Pancreas (tissue), 10 donors: ENCODE measurements around the gene MPL. TPM values are rescaled to one million over a fixed set of nuclear protein-coding genes. Genes with fewer than 3 reads are reported as not detected.

Experiments
- ATAC-seq, 4 donors: fragments of 200-7000 bp; cut with Tn5 transposase; one replicate each; pipeline versions ENCODE4 v1.8.0 to v1.9.1; 2020; ENCODE audit warnings: mild to moderate bottlenecking in 4 of 4, moderate library complexity in 4 of 4
- DNase-seq, 6 donors: peaks; one replicate each; pipeline ENCODE4 v3.0.0-alpha.2; 2020
- FAIRE-seq: peaks from 2 replicates; lab custom pipeline; 2012; peaks lifted over from hg19 to GRCh38; lab: Jason Lieb, UNC
- H3K27ac ChIP-seq, 4 donors: fragments of 200-600 bp; sonication (generic); 1 replicate in 3 of 4; 2 replicates in 1 of 4; pipeline versions ENCODE4 v1.5.0 to v1.8.0; 2020
- H3K27me3 ChIP-seq, 4 donors: fragments of 200-600 bp; one replicate each; pipeline ENCODE4 v1.8.0; 2021
- H3K36me3 ChIP-seq, 3 donors: fragments of 200-600 bp; sonication (generic) in 1 of 3; one replicate each; pipeline versions ENCODE4 v1.5.0 to v1.8.0; 2020 to 2021
- H3K4me1 ChIP-seq, 3 donors: fragments of 200-600 bp; one replicate each; pipeline ENCODE4 v1.8.0; 2021
- H3K4me3 ChIP-seq, 4 donors: fragments of 200-600 bp; sonication (generic) in 2 of 4; one replicate each; pipeline versions ENCODE4 v1.5.0 to v1.8.0; 2020 to 2021
- H3K9me3 ChIP-seq, 4 donors: fragments of 200-600 bp; one replicate each; pipeline ENCODE4 v1.8.0; 2021
- CTCF ChIP-seq, 4 donors: fragments of 200-600 bp; sonication (generic) in 3 of 4; IDR thresholded peaks; one replicate each; pipeline versions ENCODE4 v1.5.0 to v1.8.0; 2021; ENCODE audit warnings: antibody characterized with exemption in 4 of 4
- WGBS, 2 donors: extraction: QIAGEN DNeasy Blood & Tissue Kit; methylation state at CpG; one replicate each; pipeline ENCODE4 v1.1.7; 2013; 5-methylcytosine and 5-hydroxymethylcytosine counted together
- intact Hi-C, 3 donors: fragments of 100-400 bp; cut with DNase I; formaldehyde crosslinking; loops; one replicate each; pipeline versions ENCODE4 v1.11.1 to v1.14.2; 2022
- polyA plus RNA-seq, 2 donors: library from polyadenylated mRNA; stranded (reverse); fragments of 200-250 nt; gene quantifications; one replicate each; pipeline ENCODE4 v1.2.3, GENCODE V29; 2013
- total RNA-seq, 6 donors: library from RNA; stranded (reverse); fragmentation: NEBNext Ultra II Directional in 4 of 6; extraction: Animal tissue kit (Norgen Biotek cat#: 25700) in 4 of 6; gene quantifications; one replicate each; pipeline versions ENCODE4 v1.2.1 to v1.2.4, GENCODE V29; 2021 to 2023
- donor health status: healthy with polysubstance abuse.
- donor health status: DM: no; HTN: no; CAD: no; lungs with moderate emphysema.
- donor health status: DM: no; HTN: no; CAD: no.
- donor health status: control.
- donor health status: control.
- donor health status: Bipolar disorder and iron deficiency.
- donor health status: DM: yes; HTN: yes; CAD: no.
- donor health status: DM: no; HTN: no; CAD: no.
- donor health status: DM: no; HTN: no; CAD: no.
- donor health status: DM: yes; HTN: yes; CAD: no.

The MPL gene
- total and polyA plus RNA-seq, 8 donors = 0.08 to 0.43 (median 0.12) TPM; not detected in 2

- WGBS, 2 donors = 89 to 92% methylated on average over 2 of the region's 2 CpGs
- Histone ChIP-seq H3K27me3 (no peaks in the 10 kb centered on the region), H3K9me3 (no peaks in the 10 kb centered on the region), H3K4me1 (peaks cover 0 to 10% (median 0%) of the 10 kb centered on the region in 3 donors), H3K36me3 (no peaks in the 10 kb centered on the region), H3K27ac (no peak overlapping the region), H3K4me3 (no peak overlapping the region)
- no peak for ATAC-seq
- FAIRE-seq = no peak
- DNase-seq = no peak
- no peak for TF ChIP-seq CTCF (IDR thresholded peaks at IDR 0.05)
- intact Hi-C loops = no loop called here
Measured at GRCh38 chr1:43352351-43352705, 14.7 kb downstream of the MPL start.

- DNase-seq = no peak
Measured at GRCh38 chr1:43352881-43353280, 15.3 kb downstream of the MPL start.

GRCh38 chr1:43354471-43354870 lies 16.9 kb downstream of the MPL start:
- DNase-seq (no peak), FAIRE-seq (no peak), ATAC-seq (no peak)
- peaks cover 0 to 11% (median 0%) of the 10 kb centered on the region in 3 donors for H3K4me1 ChIP-seq
- no peak overlapping the region for H3K27ac ChIP-seq
- WGBS, 2 donors = 88% methylated on average over 2 of the region's 2 CpGs
- H3K4me3 ChIP-seq = no peak overlapping the region
- no peaks in the 10 kb centered on the region for H3K27me3 ChIP-seq
- H3K9me3 ChIP-seq = no peaks in the 10 kb centered on the region
- no peak for TF ChIP-seq CTCF (IDR thresholded peaks at IDR 0.05)
- intact Hi-C loops = no loop called here
- no peaks in the 10 kb centered on the region for H3K36me3 ChIP-seq

More at GRCh38 chr1:43352881-43353280, 15.3 kb downstream of the MPL start:
- Histone ChIP-seq H3K4me3 (no peak overlapping the region), H3K9me3 (no peaks in the 10 kb centered on the region), H3K27ac (no peak overlapping the region), H3K36me3 (no peaks in the 10 kb centered on the region), H3K4me1 (peaks cover 0 to 13% (median 0%) of the 10 kb centered on the region in 3 donors), H3K27me3 (no peaks in the 10 kb centered on the region)
- 78 to 84% methylated on average over 3 of the region's 3 CpGs for WGBS, 2 donors
- intact Hi-C loops = no loop called here
- FAIRE-seq (no peak), ATAC-seq (no peak)
- no peak for TF ChIP-seq CTCF (IDR thresholded peaks at IDR 0.05)

- H3K9me3 ChIP-seq = no peaks in the 10 kb centered on the region
- H3K36me3 ChIP-seq = no peaks in the 10 kb centered on the region
- H3K4me1 ChIP-seq = peaks cover 0 to 8% (median 0%) of the 10 kb centered on the region in 3 donors
- WGBS, 2 donors = 90 to 97% methylated on average over 2 of the region's 2 CpGs
- intact Hi-C loops = no loop called here
- no peak overlapping the region for H3K27ac ChIP-seq
- H3K27me3 ChIP-seq = no peaks in the 10 kb centered on the region
- no peak for FAIRE-seq
- no peak for ATAC-seq
- DNase-seq = no peak
- TF ChIP-seq CTCF (IDR thresholded peaks at IDR 0.05) = no peak
- no peak overlapping the region for H3K4me3 ChIP-seq
Measured at GRCh38 chr1:43354936-43355335, 17.3 kb downstream of the MPL start.

- ATAC-seq (no peak), DNase-seq (no peak), FAIRE-seq (no peak)
- no peak for TF ChIP-seq CTCF (IDR thresholded peaks at IDR 0.05)
- Histone ChIP-seq H3K9me3 (no peaks in the 10 kb centered on the region), H3K36me3 (no peaks in the 10 kb centered on the region), H3K4me1 (peaks cover 0 to 6% (median 0%) of the 10 kb centered on the region in 3 donors), H3K4me3 (no peak overlapping the region), H3K27ac (no peak overlapping the region), H3K27me3 (no peaks in the 10 kb centered on the region)
- 85 to 87% methylated on average over 4 of the region's 4 CpGs for WGBS, 2 donors
- intact Hi-C loops = no loop called here
Measured at GRCh38 chr1:43357251-43357650, 19.6 kb downstream of the MPL start.
